ENCODE data around the gene ZNF362.

The ZNF362 gene

DNA sequence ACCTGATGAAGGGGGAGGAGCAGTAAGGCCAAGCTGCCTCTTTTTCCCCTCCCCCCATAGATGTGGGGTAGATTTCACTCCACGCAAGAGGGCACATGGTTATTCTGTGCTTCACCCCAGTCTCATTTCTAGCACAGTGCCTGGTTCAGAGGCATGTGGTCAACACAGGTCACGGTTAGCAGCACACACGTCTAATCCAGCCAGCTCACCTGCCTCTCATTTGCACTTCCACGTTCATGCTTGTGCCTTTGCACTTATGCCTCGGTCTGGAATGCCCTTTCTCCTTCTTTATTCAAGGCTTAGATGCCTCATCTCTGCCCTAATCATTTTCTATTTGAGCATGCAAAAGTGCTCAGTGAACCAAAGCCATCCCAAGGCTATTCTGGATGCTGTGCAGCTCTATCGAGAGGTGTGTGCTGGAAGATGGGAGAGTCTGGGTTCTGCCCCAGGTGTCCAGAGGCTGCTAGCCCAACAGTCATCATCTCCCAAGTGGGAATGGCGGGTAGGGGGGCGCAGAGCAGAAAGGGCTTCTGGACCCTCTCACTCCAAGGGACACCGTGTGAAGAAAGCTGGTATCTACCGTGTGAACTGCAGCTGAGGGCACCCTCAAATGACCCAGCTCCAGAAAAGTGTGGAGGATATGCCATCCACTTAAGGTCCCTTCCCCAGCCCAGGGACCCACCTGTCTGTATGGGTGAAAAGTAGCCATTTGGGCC lies 66.7 kb downstream of the ZNF362 start:
- TF ChIP-seq ZNF274 (IDR thresholded peaks at IDR 0.05; ENCODE audit: low read depth, low read length) = no peak
- no peak overlapping the region for H3K4me3 ChIP-seq (ENCODE audit: low read length)

- TF ChIP-seq ZNF274 (IDR thresholded peaks at IDR 0.05; ENCODE audit: low read depth, low read length) = no peak
- H3K4me3 ChIP-seq (ENCODE audit: low read length) = no peak overlapping the region
Measured at GRCh38 chr1:33323663-33324477, 67.6 kb downstream of the ZNF362 start.

DNA sequence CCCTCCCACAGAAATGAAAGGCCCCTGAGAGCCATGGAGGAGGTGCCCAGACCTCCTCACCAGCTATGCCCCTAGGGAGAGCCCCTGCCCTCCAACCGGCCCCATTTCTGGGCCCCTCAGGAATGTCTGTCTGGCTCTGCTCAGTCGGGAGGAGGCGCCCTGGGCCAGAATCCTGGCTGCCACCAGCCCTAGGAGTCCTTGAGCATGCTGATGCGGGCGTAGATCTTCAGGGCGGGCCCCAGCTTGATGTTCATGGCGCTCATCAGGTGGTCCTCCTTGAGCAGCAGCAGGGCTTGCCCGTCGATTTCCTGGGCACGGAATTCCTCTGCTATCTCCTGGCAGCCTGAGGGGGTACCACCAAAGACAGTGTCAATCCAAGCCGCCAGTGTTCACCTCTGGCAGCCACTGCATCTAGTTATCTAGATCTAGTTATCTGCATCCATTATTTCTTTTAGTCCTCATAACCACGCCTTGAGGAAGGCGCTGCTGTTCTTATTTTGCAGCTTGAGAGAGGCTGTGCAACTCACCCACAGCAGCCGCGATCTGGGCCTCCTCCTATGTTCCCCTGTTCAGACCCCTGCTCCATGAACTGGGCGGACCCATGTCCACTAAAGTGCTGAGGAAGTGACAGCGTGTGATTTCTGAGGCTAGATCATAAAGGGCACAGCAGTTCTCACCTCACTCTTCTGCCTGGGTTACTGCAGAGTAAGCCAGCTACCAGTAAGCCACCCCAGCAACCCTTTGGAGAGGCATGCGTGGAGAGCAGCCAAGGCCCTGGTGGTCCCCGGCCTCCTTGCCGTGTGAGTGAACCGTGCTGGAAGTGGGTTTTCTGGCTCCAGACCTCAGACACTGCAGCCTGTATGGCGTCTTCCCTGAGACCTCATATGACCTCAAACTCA lies 68.6 kb downstream of the ZNF362 start:
- TF ChIP-seq ZNF274 (IDR thresholded peaks at IDR 0.05; ENCODE audit: low read depth, low read length) = no peak
- H3K4me3 ChIP-seq (ENCODE audit: low read length) = no peak overlapping the region

DNA sequence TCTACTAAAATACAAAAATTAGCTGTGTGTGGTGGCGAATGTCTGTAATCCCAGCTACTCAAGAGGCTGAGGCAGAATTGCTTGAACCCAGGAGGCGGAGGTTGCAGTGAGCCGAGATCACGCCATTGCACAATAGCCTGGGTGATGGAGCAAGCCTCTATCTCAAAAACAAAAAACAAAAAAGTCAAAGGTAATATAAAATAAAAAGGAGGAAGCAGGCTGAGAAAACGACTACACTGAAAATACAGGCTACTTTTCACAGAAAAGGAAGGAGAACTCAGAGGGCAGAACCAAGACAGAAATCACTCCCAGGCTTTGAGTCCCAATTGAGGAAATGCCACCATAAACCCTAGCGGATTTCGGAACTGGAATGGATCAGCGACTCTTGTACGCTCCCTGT lies 70.5 kb downstream of the ZNF362 start:
- no peak overlapping the region for H3K4me3 ChIP-seq (ENCODE audit: low read length)
- no peak for TF ChIP-seq ZNF274 (IDR thresholded peaks at IDR 0.05; ENCODE audit: low read depth, low read length)

GRCh38 chr1:33327587-33328325 lies 71.5 kb downstream of the ZNF362 start:
- no peak overlapping the region for H3K4me3 ChIP-seq (ENCODE audit: low read length)
- no peak for TF ChIP-seq ZNF274 (IDR thresholded peaks at IDR 0.05; ENCODE audit: low read depth, low read length)

GRCh38 chr1:33328817-33329216 lies 72.5 kb downstream of the ZNF362 start:
- TF ChIP-seq ZNF274 (IDR thresholded peaks at IDR 0.05; ENCODE audit: low read depth, low read length) = no peak
- no peak overlapping the region for H3K4me3 ChIP-seq (ENCODE audit: low read length)

GRCh38 chr1:33329600-33330305 lies 73.5 kb downstream of the ZNF362 start:
- no peak for TF ChIP-seq ZNF274 (IDR thresholded peaks at IDR 0.05; ENCODE audit: low read depth, low read length)
- H3K4me3 ChIP-seq (ENCODE audit: low read length) = no peak overlapping the region

DNA sequence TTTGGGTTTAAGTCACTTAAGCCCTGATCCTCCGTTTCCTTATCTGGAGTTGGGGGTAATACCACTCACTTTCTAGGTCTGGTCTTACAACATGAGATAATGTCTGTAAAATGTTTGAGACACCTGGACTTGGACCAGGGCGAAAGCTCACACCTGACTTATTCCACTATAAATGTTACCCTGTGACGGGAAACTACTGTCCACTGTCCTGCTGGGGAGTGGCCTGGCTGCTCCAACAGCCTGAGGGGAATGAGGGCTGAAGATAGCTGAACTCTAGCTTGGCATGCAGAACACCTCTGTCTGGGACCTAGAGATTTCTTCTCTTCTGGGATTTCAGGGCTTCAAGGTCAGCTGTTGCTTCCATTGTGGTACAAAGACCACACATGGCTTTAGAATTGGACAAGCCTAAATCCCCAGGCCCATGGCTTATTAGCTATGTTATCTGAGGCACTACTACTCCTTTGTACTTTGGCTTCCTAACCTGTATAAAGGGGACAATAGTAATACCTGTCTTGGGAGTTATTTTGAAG lies 74.1 kb downstream of the ZNF362 start:
- no peak overlapping the region for H3K4me3 ChIP-seq (ENCODE audit: low read length)
- TF ChIP-seq ZNF274 (IDR thresholded peaks at IDR 0.05; ENCODE audit: low read depth, low read length) = no peak

- TF ChIP-seq ZNF274 (IDR thresholded peaks at IDR 0.05; ENCODE audit: low read depth, low read length) = no peak
Measured at GRCh38 chr1:33330906-33331305, 74.6 kb downstream of the ZNF362 start.

DNA sequence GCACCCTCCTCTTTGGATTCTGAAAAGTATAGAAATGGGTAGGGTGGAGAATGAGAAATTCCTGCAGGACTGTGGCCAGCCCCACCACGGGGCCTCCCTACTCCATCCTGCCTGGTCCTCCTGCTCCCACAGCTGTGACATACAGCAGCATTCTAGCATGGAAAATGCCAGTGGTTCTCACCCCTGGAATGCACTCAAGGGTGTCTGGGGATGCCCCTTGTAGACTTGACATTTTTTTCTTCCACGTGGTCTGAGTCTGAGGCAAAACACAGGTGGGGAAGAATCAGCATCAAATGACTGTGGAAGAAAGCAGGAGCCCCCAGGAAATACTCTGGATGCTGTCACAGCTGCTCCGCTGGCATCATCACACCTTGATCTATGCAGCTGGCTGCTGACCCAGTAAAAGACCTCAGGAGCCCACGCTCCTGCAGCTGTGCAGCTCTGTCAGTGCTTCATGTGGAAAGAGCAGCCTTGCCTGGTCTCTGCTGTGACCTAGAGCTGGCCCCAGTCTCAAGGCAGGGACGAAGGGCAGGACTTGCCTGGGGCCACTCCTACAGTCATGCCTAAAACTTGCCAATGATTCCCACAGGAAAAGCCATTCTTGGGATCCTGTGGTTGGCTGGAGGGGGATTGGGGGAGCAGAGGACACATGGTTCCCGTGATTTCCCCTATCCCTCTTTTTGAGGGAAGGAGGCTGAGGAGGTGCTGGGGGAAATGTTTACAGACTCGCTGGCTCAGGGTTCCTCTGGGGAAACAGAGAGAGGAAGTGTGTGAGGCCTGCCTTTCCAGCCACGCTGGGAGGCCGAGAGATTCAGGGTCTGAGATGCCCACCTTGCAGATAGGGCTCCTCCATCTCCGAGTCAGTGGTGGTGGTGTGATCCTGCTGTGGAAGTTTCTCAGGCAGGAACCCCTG lies 75.4 kb downstream of the ZNF362 start:
- no peak for TF ChIP-seq ZNF274 (IDR thresholded peaks at IDR 0.05; ENCODE audit: low read depth, low read length)
- no peak overlapping the region for H3K4me3 ChIP-seq (ENCODE audit: low read length)

More at GRCh38 chr1:33330906-33331305, 74.6 kb downstream of the ZNF362 start:
- no peak overlapping the region for H3K4me3 ChIP-seq (ENCODE audit: low read length)

- no peak for TF ChIP-seq ZNF274 (IDR thresholded peaks at IDR 0.05; ENCODE audit: low read depth, low read length)
- no peak overlapping the region for H3K4me3 ChIP-seq (ENCODE audit: low read length)
Measured at GRCh38 chr1:33332357-33332789, 76.1 kb downstream of the ZNF362 start.

- H3K4me3 ChIP-seq (ENCODE audit: low read length) = no peak overlapping the region
- no peak for TF ChIP-seq ZNF274 (IDR thresholded peaks at IDR 0.05; ENCODE audit: low read depth, low read length)
Measured at GRCh38 chr1:33332881-33333280, 76.6 kb downstream of the ZNF362 start.

Data from GM08714 (cell line).